A549 (cell line): ENCODE results near the gene TSPEAR. TPM values are rescaled to one million over a fixed set of nuclear protein-coding genes. Genes with fewer than 3 reads are reported as not detected.
A peak's percentile ranks its signal among the peaks of the same experiment; 100 is the strongest.

ENCODE experiments used
- ATAC-seq, 2 experiments: fragments of 200-7000 bp in 1 of 2; fragments of >200 bp in 1 of 2; cut with Nextera tagmentation in 1 of 2; cut with Tn5 transposase in 1 of 2; 3 replicates each; pipeline versions ENCODE4 v1.8.0 to v1.9.1; 2018 to 2020; ENCODE audit warnings: mild to moderate bottlenecking in 1 of 2, moderate library complexity in 1 of 2
- CTCF ChIA-PET: fragments of 300-600 bp; sonication (Branson Sonifier 250); formaldehyde crosslinking; extraction: SDS; loops from one replicate; lab custom pipeline; 2021; ENCODE audit warnings: antibody characterized with exemption, inconsistent platforms; lab: Yijun Ruan, JAX
- POLR2A ChIA-PET: fragments of 350-600 bp; formaldehyde crosslinking; extraction: SDS; loops from one replicate; lab custom pipeline; 2021; ENCODE audit warnings: antibody characterized with exemption, inconsistent platforms; lab: Yijun Ruan, JAX
- DNase-seq, 2 experiments: peaks; one replicate each; pipeline versions ENCODE4 v3.0.0 to v3.0.0-alpha.2; 2011 to 2016; ENCODE audit warnings: low read depth in 1 of 2, low spot score in 1 of 2
- FAIRE-seq: peaks from 2 replicates; lab custom pipeline; 2011; peaks lifted over from hg19 to GRCh38; lab: Jason Lieb, UNC
- H3K27ac ChIP-seq, 2 experiments: fragments of >200 bp; sonication (Bioruptor Twin); formaldehyde crosslinking; 3 replicates each; pipeline ENCODE4 v1.5.1; 2016 to 2017
- H3K4me1 ChIP-seq: fragments of >200 bp; sonication (Bioruptor Twin); formaldehyde crosslinking; 3 replicates; pipeline ENCODE4 v1.6.1; 2016
- H3K4me2 ChIP-seq: fragments of >200 bp; sonication (Bioruptor Twin); formaldehyde crosslinking; 3 replicates; pipeline ENCODE4 v1.6.1; 2016
- H3K4me3 ChIP-seq: fragments of >200 bp; sonication (Bioruptor Twin); formaldehyde crosslinking; 3 replicates; pipeline ENCODE4 v1.5.1; 2016
- H3K9me3 ChIP-seq: fragments of >200 bp; sonication (Bioruptor Twin); formaldehyde crosslinking; 3 replicates; pipeline ENCODE4 v1.6.1; 2016
- ATOH8 ChIP-seq: fragments of 250-450 bp; sonication (Bioruptor Pico); IDR thresholded peaks from 2 replicates; pipeline ENCODE4 v1.5.0; 2020; ENCODE audit warnings: low read depth, mild to moderate bottlenecking, moderate library complexity
- BCL3 ChIP-seq: fragments of >200 bp; sonication (Bioruptor Twin); formaldehyde crosslinking; IDR thresholded peaks from 3 replicates; pipeline ENCODE4 v1.6.1; 2016
- BHLHE40 ChIP-seq: IDR thresholded peaks from 2 replicates; pipeline ENCODE4 v1.6.1; 2012; ENCODE audit warnings: low read depth, low read length, inconsistent platforms
- CBX2 ChIP-seq: fragments of 200-600 bp; sonication (generic); IDR thresholded peaks from 2 replicates; pipeline ENCODE4 v1.6.1; 2016; ENCODE audit warnings: low read depth, mild to moderate bottlenecking, borderline replicate concordance
- CBX8 ChIP-seq: fragments of 200-600 bp; sonication (generic); IDR thresholded peaks from 2 replicates; pipeline ENCODE4 v1.6.1; 2016
- CHD2 ChIP-seq: fragments of 150-350 bp; IDR thresholded peaks from 2 replicates; pipeline ENCODE4 v1.6.1; 2014; ENCODE audit warnings: low read length; ENCODE audit not compliant: partially characterized antibody
- EHF ChIP-seq: fragments of 250-450 bp; sonication (Bioruptor Pico); IDR thresholded peaks from 2 replicates; pipeline ENCODE4 v1.5.0; 2020; ENCODE audit warnings: mild to moderate bottlenecking
- EHMT2 ChIP-seq: fragments of 200-600 bp; sonication (generic); IDR thresholded peaks from 2 replicates; pipeline ENCODE4 v1.6.1; 2016; ENCODE audit warnings: antibody characterized with exemption, low read depth, mild to moderate bottlenecking, moderate library complexity
- EP300 ChIP-seq, 2 experiments: fragments of >200 bp; sonication (Bioruptor Twin); formaldehyde crosslinking; IDR thresholded peaks; 2 replicates in 1 of 2; 3 replicates in 1 of 2; pipeline ENCODE4 v1.6.1; 2016 to 2017
- HDAC2 ChIP-seq: fragments of 200-600 bp; sonication (generic); IDR thresholded peaks from 2 replicates; pipeline ENCODE4 v1.6.1; 2016
- HEYL ChIP-seq: fragments of 250-450 bp; sonication (Bioruptor Pico); IDR thresholded peaks from 2 replicates; pipeline ENCODE4 v1.8.0; 2021; ENCODE audit warnings: mild to moderate bottlenecking, moderate library complexity
- HMGXB4 ChIP-seq: fragments of 250-450 bp; sonication (Bioruptor Pico); IDR thresholded peaks from 2 replicates; pipeline ENCODE4 v1.5.0; 2021; ENCODE audit warnings: mild to moderate bottlenecking, moderate library complexity, borderline replicate concordance
- HOXB13 ChIP-seq: fragments of 250-450 bp; sonication (Bioruptor Pico); IDR thresholded peaks from 2 replicates; pipeline ENCODE4 v1.5.0; 2020; ENCODE audit warnings: low read depth, mild to moderate bottlenecking, moderate library complexity
- JUN ChIP-seq, 2 experiments: fragments of >200 bp; sonication (Bioruptor Twin); formaldehyde crosslinking; IDR thresholded peaks; 2 replicates in 1 of 2; 3 replicates in 1 of 2; pipeline ENCODE4 v1.6.1; 2016 to 2017
- KDM1A ChIP-seq: fragments of 200-600 bp; sonication (generic); IDR thresholded peaks from 2 replicates; pipeline ENCODE4 v1.6.1; 2016; ENCODE audit warnings: low read depth, mild to moderate bottlenecking
- MAZ ChIP-seq: fragments of 150-350 bp; IDR thresholded peaks from 2 replicates; pipeline ENCODE4 v1.6.1; 2014; ENCODE audit warnings: antibody characterized with exemption, low read depth, low read length, borderline replicate concordance
- MYC ChIP-seq: IDR thresholded peaks from 2 replicates; pipeline ENCODE4 v1.6.1; 2012; ENCODE audit warnings: mild to moderate bottlenecking, inconsistent platforms, low read length, improper control_type of control experiment, borderline replicate concordance
- NPAS2 ChIP-seq: fragments of 250-450 bp; sonication (Bioruptor Pico); IDR thresholded peaks from 2 replicates; pipeline ENCODE4 v1.8.0; 2022; ENCODE audit warnings: mild to moderate bottlenecking, moderate library complexity, borderline replicate concordance
- PHF8 ChIP-seq: fragments of 200-600 bp; sonication (generic); IDR thresholded peaks from 2 replicates; pipeline ENCODE4 v1.6.1; 2016; ENCODE audit warnings: low read depth, mild to moderate bottlenecking, antibody characterized with exemption, moderate library complexity, borderline replicate concordance
- RFX5 ChIP-seq: fragments of 450-650 bp; IDR thresholded peaks from 2 replicates; pipeline ENCODE4 v1.7.1; 2014; ENCODE audit warnings: antibody characterized with exemption, mild to moderate bottlenecking, moderate library complexity
- USF2 ChIP-seq: fragments of 450-650 bp; IDR thresholded peaks from 2 replicates; pipeline ENCODE4 v1.6.1; 2014; ENCODE audit warnings: antibody characterized with exemption
- ZC3H11A ChIP-seq: fragments of 450-650 bp; IDR thresholded peaks from 2 replicates; pipeline ENCODE4 v1.6.1; 2014; ENCODE audit warnings: antibody characterized with exemption, mild to moderate bottlenecking
- ZSCAN20 ChIP-seq: fragments of 250-450 bp; sonication (Bioruptor Pico); IDR thresholded peaks from 2 replicates; pipeline ENCODE4 v1.8.0; 2022; ENCODE audit warnings: mild to moderate bottlenecking, moderate library complexity
- WGBS: methylation state at CpG from one replicate; pipeline ENCODE4 v1.1.6; 2017; ENCODE audit errors: missing lambda C conversion rate; 5-methylcytosine and 5-hydroxymethylcytosine counted together
- polyA plus RNA-seq, 4 experiments: library from polyadenylated mRNA; depleted of rRNA in 3 of 4; stranded (reverse); fragments of >200 nt; fragmentation: RNase III in 1 of 4; extraction: RNeasy Plus Mini Kit Qiagen cat#74134 plus additional on column Dnase treatment in 1 of 4; gene quantifications; 2 replicates in 3 of 4; 3 replicates in 1 of 4; pipeline ENCODE4 v1.2.3, GENCODE V29; 2011 to 2017

Gene TSPEAR
- polyA plus RNA-seq, 2 of the 4 experiments (the other 2 are of a cell fraction), result not detected

- ChIA-PET CTCF (no interaction called here), POLR2A (no interaction called here)
- no peak for DNase-seq
- peaks cover 3% of the 10 kb centered on the region for H3K4me1 ChIP-seq
- no peak overlapping the region for H3K27ac ChIP-seq
- H3K4me3 ChIP-seq, result no peak overlapping the region
- FAIRE-seq, result no peak
- 40% methylated on average over 5 of the region's 13 CpGs for WGBS
- H3K9me3 ChIP-seq, result no peaks in the 10 kb centered on the region
- no peak for ATAC-seq
- TF ChIP-seq CHD2 (no peak), HDAC2 (no peak), CBX2 (no peak), MYC (no peak)
- H3K4me2 ChIP-seq, result no peak overlapping the region
Measured at GRCh38 chr21:44704636-44705001, 6.8 kb downstream of the TSPEAR start.

GRCh38 chr21:44703731-44704635 is 7.4 kb downstream of the TSPEAR start:
- DNase-seq (no peak), FAIRE-seq (no peak), ATAC-seq (no peak)
- 40% methylated on average over 8 of the region's 13 CpGs for WGBS
- H3K9me3 ChIP-seq, result no peaks in the 10 kb centered on the region
- H3K27ac ChIP-seq, result no peak overlapping the region
- H3K4me1 ChIP-seq, result no peaks in the 10 kb centered on the region
- ChIA-PET POLR2A (no interaction called here), CTCF (no interaction called here)
- TF ChIP-seq EHF (CRISPR knock-in tag) (no peak), BCL3 (no peak), MAZ (no peak), BHLHE40 (no peak), EHMT2 (no peak), NPAS2 (CRISPR knock-in tag) (no peak), USF2 (no peak)
- H3K4me3 ChIP-seq, result no peak overlapping the region
- no peak overlapping the region for H3K4me2 ChIP-seq

- DNase-seq, result no peak
- Histone ChIP-seq H3K4me1 (no peaks in the 10 kb centered on the region), H3K9me3 (no peaks in the 10 kb centered on the region), H3K27ac (no peak overlapping the region), H3K4me3 (no peak overlapping the region), H3K4me2 (no peak overlapping the region)
- ChIA-PET CTCF (no interaction called here), POLR2A (no interaction called here)
- peak in 1 of 2 experiments; percentile 36; a peak in 2 of 6 replicates for ATAC-seq
- 44% methylated on average over 10 of the region's 16 CpGs for WGBS
- FAIRE-seq, result no peak
- no peak for TF ChIP-seq HEYL (CRISPR knock-in tag)
- no peak for TF ChIP-seq JUN (IDR thresholded peaks at IDR 0.05)
- TF ChIP-seq EP300 (IDR thresholded peaks at IDR 0.05), result no peak
- TF ChIP-seq ZSCAN20 (CRISPR knock-in tag), result no peak
- no peak for TF ChIP-seq HOXB13 (CRISPR knock-in tag)
- no peak for TF ChIP-seq CBX8
- TF ChIP-seq ZC3H11A, result no peak
- TF ChIP-seq CHD2, result no peak
- TF ChIP-seq RFX5, result no peak
- no peak for TF ChIP-seq PHF8
- TF ChIP-seq BHLHE40, result no peak
- TF ChIP-seq ATOH8 (CRISPR knock-in tag), result no peak
- no peak for TF ChIP-seq KDM1A
- TF ChIP-seq HMGXB4 (CRISPR knock-in tag), result no peak
Measured at GRCh38 chr21:44702973-44703730, 8.2 kb downstream of the TSPEAR start.
